CD4-positive, alpha-beta T cell treated with Interleukin-6 for 4 hours (primary cell): ENCODE measurements around the gene SH2D7.

Experiments used
- DNase-seq: peaks from one replicate; pipeline ENCODE4 v3.0.0-alpha.2; 2020; ENCODE audit warnings: mixed read lengths

The SH2D7 gene

DNA sequence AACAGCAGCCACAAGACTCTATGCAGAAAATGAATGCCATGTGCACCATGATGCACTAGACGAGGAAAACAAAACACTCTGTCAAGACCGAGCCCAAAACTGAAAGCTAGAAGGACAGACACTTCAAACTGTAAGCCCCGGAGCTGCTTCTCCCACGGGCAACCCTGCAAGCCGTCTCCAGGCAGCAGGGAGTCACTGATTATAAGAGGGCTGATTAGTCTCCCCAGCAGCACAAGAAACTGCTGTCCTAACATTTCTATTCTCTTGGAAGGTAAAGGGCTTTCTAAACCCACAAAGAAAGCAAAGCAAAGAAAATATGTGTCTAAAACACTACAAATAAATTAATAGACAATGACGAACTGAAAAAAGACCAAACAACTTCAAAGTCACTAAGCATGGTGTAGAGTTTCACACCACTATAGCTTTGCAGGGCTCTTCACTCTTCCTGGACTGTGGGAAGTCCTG is 30.4 kb upstream of the SH2D7 start:
- DNase-seq: peak; percentile 61

DNA sequence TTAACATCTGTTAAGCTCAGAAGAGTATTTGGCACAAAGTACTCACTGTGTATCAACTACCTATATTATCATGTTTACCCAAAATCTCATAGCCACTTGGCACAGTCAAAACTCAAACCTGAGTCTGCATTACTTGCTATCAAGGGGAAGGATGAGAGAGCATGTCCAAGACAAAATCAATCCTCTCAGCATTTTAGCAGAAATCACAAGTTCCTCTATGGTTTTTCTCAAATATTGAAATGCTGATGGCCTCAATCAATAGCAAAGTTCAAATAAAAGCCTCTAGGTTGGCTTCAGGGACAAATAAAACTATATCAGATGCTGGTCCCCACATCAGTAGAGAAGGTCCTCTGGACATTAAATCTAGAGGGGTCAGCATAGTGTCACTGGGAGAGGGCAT is 29.1 kb upstream of the SH2D7 start:
- DNase-seq: no peak

DNA sequence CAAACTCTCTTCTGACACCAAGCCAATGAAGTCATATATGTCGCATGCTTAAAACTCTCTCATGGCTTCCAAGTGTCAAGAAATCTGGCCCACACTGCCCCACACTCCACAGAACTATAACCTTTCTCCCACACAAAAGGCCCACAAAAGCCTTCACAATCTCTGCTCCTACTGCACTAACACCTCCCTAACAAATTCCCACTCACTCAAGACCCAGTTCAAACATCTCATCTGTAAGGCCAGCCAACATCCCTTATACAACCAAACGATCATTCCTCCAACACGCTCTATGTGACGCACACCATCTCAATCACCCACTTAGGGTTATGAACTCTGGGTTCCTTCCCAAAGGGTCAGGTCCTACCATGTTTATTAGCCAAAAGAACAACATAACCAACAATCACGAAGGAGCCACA is 28.4 kb upstream of the SH2D7 start:
- no peak for DNase-seq

DNA sequence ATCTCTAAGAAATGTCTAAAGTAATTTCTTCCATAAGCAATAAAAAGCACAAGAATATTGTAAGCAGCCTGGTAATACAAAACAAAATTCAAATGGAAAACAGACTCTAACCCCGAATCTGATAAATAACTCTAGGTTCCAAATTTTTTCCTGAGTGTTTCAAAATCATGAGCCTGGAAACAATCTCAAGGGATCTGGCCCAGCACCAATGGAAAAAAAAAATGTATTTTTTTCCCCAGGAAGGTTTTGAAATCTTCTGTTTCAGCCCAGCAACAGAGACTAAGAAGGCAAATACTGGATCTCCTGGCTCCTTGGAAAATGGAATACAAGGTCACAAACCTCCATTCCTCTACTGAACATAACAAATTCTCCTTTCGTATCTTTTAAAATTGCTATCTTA is 27.8 kb upstream of the SH2D7 start:
- no peak for DNase-seq

DNA sequence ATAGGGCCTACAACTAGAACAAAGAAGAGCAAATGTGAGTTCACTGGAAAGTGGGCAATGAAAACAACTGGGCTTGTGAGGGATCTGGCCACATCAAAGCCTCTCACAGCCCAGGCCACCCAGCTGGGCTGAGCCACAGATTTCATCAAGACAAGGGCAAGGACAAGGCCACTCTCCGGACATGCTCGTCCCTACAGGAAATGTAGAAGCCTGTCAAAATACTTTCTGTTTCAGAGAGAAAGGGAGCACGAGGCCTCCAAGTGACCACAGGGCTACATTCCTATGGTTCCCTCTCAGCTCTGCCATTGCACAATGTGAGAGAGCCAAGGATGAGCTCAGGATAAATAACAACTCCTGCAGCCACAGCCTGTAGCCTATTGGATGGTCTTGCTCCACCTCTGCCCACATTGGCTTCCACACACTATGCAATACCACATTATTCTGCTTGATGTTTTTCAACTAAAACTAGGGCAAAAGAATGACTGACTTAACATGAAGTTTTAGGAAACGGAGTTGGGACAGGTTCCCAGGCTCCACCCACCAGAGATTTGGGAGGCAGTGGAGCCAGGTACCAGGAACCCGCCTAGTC is 27.0 kb upstream of the SH2D7 start:
- DNase-seq: no peak

DNA sequence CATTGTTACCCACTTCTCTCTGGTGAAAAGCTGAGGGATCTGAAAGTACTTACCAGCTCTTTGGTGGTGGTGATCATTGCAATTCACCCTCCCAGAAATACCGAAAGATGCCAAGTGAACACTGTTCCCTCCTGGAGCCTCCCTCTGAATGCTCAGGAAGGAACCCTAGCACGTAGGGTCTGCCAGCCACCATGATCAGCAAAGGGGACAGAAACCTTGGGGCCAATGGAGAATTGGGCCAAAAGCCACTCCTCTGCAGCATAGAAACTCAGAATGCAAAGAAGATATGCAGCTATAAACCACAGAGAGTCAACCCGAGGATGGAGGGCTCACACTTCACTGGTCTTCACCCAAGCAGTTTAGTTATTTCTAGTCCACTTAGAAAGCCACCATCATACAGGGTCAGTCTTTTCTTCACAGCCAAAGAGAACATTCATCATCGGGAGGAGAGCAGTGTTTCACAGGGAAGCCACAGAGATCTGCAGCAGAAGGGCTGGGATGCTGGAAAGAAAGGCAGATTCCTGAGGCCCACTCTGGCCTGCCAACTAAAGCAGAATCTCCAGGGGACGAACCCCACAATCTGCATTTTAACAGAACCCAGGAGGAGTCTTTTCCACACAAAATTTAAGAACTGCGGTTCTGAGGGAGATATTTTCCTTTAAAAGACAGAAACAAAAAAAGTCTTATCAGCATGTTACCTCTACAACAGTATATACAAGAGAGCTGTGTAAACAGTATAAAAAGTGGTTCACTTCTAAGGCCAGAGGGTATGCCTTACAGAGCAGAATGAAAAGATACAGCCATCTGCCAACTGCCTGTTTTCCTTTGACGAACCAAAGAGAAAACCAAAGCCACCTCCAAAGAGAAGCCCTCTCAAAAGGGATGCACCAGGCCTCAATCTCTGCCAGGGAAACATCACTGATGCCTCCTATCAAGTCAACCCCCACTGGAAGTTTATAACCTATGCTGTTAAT is 26.1 kb upstream of the SH2D7 start:
- DNase-seq: no peak

DNA sequence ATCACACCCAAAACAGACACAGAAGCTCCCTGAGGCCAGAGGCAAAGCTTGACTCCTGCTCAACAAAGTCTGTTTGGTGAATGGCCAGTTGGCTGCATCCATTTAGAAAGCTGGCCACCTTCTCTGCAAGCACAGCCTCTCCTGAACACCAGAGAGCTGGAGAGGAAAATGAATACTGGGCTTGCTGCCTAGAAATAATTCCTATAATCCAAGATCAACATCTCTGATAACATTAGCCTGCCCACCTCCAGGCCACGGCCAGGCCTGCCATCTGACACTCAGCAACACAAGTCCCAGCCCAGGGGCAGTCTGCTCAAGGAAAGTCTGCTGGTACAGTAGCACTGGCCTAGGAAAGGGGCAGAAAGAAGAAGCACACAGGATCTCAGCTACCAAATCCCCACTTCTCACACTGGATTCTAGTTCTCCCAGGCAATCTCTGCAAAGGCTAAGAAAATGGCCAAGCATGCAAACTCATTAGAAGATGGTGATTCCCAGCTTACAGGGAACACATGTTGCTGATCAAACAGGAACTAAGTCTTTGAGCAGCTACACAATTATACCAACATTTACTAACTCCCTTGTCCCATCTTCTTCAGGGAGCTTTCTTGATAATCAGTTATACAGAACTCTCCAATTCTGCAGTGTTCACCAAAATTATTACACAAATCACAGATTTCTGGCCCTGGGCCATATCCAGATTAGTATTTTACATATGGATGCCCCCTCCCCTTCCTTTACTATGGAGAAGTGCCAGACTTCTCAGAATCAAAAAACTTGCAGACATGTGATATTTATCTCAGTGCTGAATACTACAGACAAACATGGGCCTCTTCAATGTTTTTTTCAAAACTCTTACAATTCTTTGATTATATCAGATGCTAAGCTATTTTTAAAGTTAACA is 24.8 kb upstream of the SH2D7 start:
- no peak for DNase-seq

DNA sequence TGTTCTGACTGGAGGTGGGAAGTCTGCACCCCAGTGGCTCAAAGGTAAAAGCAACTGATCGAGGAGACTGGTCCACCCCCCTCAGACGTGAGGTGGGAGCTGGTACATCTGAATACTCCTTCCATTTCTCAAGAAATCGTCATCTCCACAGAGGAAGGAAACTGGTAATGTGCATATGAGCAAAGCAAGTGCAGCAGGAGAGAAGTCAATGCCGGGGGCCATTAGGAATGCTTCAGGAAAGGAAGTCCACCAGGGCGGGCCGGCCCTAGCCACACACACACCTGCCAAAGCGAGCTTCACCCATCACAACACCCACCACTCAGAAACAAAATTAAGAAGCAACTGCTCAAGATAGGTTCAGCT is 23.3 kb upstream of the SH2D7 start:
- no peak for DNase-seq

DNA sequence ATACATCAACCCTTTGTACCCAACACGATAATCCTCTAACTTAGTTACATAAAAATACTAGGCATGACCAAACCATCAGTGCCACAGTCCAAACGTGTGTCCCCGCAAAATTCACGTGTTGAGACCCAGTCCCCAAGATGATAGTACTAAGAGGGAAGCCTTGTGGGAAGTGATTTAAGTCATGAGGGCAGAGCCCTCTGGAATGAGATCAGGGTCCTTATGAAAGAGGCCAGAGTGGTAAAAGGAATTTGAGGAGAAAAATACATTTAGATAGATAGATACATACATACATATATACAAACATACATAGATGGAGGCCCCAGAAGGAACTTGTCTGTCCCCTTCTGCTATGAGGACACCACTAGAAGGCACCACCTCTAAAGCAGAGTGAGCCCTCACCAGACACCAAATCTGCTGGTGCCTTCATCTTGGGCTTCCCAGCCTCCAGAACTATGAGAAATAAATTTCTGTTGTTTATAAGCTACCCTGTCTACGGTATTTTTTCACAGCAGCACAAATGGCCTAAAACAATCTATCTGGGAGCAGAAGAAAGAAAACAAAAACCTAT is 22.8 kb upstream of the SH2D7 start:
- no peak for DNase-seq

DNA sequence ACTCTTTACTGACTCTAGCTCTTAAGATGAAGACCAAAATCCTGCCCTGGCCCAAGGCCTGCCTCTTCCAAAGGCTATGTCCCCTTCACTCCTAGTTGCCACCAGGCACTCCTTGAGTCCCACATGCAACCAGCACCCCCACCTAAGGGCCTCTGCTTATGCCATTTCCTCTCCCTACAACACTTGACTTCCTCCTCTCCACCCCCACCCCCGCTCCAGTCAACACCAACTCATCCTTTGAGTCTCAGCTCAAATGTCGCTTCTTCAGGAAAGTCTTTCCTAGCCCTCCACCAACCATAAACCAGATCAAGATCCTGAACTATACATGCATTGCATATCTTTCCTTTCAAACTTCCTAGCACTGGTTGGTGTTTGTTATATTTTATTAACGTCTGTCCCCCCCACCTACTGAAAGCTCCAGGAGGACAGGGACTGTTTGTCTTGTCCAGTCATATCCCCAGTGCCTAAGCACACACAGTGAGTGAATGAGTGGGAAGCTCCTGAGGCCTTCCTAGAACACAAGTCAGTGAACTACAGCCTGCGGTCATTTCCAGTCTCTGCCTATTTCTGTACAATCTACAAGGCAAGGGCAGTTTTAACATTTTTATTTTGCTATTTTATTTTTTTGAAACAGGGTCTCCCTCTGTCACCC is 22.2 kb upstream of the SH2D7 start:
- DNase-seq: peak; percentile 70

DNA sequence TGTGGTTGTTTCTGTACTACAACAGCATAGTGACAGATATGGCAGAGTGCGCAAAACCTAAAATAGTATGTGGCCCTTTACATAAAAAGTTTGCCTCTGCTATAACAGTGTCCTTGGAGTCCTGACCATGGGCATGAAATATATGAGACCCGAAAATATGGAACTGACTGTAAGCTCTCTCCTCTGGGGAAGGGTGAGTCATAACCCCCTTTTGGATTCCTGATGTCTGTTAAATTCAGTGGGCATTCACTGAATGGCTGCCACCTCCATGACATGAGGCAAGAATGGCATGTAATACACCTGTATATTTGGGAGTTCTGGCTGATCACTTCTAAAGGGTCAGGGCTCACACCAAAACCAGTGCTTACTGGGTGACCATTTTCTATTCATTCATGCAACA is 21.0 kb upstream of the SH2D7 start:
- no peak for DNase-seq

DNA sequence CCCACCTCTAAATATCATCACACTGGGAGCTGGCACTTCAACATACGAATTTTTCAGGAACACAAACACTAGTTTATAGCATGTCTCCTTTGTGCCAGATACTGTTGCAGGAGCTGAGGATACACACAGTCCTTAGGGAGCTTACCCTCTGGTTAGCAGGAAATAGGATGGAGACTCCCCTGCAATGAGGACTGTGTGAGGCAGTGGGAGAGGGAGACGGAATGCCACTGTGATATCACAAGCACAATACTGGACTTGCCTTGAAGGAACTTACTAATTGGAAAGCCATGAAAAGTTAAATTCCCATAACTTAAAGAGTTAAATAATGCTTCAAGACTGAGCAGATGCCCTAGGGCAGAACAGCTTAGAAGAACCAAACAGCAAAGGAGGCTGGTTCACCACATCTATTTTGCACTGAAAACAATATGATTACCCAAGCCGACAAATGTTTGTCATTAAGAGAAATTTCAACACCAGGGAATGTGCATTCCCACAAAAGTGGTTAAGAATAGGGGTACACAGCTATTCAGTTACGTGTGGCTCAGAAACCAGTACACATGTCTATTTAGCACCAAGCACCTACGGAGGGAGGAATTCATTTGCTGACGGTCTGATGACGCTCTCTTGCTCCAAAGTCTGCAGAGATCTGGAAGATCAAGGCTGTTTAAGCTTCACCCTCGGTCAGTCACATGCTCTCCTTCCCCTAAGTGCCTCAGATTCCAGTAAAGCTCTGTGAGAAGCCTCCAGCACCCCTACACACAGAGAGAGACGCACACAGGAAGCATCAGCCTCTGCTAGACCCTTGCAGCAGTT is 20.1 kb upstream of the SH2D7 start:
- DNase-seq: peak; percentile 52

DNA sequence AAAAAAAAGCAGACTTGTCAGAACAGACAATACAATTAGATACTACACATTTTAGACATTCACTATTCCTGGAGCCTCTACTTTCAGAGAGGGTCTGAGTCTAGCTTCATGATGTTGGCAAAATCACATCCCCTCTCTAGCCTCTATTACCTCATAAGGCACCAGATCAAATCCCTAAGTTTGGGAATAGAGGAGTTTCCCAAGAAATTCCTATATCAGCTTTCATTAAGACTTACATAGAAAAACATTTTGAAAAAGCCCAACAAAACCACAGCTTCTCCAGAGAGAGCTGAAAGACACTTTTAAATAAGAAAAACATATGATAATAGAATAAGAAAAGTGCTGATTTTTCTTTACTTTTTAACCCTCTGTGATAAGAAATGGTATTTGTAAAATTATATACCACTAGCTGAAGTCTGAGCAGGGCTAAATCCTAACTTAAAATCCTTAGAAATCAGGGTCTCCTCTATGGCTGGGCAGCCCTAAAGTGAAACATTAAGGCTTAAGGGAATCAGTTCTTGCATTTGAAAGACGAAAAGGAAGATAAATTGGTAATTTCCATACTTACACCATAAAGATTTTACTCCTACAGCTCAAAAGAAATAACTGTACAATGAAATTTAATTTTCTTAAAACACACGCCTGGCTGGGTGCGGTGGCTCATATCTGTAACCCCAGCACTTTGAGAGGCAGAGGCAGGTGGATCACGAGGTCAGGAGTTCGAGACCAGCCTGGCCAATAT is 19.1 kb upstream of the SH2D7 start:
- no peak for DNase-seq

DNA sequence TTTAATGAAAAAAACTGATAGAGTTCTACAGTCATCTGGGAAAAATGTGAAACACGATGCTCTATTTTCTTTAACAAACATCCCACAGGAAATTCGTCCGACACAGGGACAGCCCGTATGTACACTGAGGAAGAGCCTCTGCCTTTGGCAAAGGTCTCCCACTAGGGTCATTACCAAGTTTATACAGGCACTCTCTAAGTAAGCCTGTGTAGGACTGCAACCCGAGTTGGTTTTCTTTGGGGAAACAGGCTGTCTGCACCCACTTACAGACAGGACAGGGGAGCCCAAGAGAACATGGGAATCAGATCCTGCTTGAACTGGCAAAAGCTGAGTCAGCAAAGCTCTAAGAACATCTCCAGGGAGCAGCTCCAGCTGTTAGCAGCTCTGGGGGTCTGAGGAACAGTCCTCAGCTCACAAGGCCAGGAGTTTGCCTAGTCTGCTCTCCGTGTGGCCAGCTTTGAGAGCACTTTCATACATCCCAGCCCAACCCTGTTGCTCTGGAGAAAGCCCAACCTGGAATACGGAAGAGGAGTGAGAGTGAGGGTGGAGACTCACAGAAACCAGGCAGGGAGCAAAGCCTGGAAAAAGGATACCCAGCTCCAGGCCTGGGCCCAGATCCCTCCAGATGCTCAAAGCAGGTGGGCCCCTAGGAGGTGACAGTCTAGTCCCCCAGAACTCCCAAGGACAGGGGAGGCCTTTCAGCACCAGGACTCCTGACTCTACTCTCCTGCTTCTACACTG is 16.7 kb upstream of the SH2D7 start:
- DNase-seq: no peak

DNA sequence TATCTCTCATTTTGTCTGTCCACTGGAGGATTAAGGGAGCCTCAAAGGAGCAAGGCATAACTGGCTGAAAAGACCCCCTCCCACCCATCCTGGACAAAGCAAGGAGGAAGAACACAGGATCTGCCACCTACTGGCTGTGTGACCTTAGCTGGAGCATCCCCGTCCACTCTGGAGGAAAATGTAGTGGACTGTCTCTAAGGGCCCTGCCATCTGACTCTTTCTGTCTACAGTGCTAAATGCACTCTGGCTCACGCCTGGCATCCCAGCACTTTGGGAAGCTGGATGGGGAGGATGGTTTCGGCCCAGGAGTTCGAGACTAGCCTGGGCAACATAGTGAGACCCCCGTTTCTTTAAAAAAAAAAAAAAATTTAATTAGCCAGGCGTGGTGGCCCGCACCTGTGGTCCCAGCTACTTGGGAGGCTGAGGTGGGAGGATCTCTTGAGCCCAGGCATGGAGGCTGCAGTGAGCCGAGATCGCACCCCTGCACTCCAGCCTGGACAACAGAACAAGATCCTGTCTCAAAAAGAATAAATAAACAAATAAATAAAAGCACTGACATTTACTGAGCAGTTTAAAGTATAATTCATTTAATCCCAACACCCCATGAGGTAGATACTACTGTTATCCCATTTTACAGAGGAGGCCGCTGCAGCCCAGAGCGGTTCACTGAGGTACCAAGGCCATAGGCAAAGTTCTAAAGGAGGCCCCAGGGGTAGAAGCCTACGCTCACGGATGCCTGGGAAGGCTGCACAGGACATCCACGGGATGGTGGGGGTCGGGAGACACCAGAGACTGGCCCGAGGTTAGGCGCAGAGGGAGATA is 15.9 kb upstream of the SH2D7 start:
- peak; percentile 25 for DNase-seq

DNA sequence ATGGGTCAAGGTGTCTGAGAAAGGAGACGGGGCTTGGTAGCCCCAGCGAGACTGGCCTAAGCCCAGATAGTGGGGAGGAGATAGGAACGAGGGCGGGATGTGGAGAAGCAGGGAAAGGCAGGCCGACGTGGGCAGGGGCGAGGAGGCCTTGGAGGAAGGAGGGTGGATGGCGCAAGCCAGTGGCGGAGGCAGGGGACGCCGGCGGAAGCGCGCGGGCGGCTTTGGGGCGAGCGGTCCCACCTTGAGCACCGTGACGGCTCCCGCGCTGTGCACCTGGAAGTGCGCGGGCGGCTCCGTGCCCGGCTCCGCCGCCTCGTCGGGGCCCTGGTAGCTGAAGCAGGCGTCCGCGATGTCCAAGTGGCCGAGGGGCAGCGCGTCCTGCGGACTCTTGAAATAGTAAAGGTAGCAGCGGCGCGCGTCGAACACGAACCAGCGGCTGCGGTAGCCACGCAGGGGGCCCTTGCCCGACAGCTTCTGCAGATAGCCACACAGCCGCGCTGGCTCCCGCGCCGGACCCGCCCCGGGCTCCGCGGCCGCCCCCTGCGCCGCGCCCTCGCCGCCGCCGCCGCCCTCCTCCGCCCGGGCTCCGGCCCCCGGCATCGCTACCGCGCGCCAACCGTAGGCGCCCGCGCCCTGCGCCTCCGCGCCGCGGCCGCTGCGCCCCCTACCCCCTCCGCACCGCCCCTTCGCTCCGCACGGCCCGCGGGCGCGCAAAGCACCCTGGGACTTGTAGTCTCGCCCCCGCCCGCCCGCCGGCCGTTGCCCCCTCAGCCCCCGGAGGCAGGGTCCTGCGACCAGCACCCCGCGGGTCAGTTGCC is 15.1 kb upstream of the SH2D7 start, which contains the start of gene TBC1D2B:
TSS of gene TBC1D2B (minus strand) at position 659 of the 818 bp plus-strand sequence. CDS start at position 600, 59 bp downstream.
- peak; percentile 79 for DNase-seq

DNA sequence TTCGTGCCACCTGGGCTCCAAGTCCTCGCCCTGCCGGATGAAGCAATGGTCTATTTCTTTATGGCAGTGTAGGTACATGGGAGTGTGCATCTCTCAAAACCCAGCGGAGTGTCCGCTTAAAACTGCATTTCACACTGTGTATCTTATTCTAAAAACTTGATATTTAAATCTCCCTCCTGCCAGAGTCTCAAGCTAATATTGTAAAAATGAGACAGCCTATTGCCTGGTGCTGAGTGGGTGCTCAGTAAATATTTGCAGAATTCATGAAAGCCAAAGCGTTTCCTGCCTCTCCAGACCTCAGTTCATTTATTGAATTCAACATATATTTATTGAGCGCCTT is 14.5 kb upstream of the SH2D7 start:
- DNase-seq: no peak
